ENCODE data around the gene TBX21.

TBX21 gene

GRCh38 chr17:47776330-47777197 is 43.5 kb downstream of the TBX21 start:
- DNase-seq: peak; percentile 51

- DNase-seq: no peak
Measured at GRCh38 chr17:47778184-47778635, 45.2 kb downstream of the TBX21 start.

- no peak for DNase-seq
Measured at GRCh38 chr17:47781397-47781796, 48.4 kb downstream of the TBX21 start.

- DNase-seq: no peak
Measured at GRCh38 chr17:47785538-47786123, 52.6 kb downstream of the TBX21 start.

GRCh38 chr17:47789611-47790561 is 56.9 kb downstream of the TBX21 start:
- DNase-seq: peak; percentile 51

GRCh38 chr17:47791025-47791424 is 58.0 kb downstream of the TBX21 start:
- DNase-seq: no peak

- DNase-seq: no peak
Measured at GRCh38 chr17:47792457-47792856, 59.4 kb downstream of the TBX21 start.

GRCh38 chr17:47792979-47793378 is 59.9 kb downstream of the TBX21 start:
- DNase-seq: no peak
